HUDEP-2 (cell line): Measurements from ENCODE around the gene SIAH3.

Experiments used
- DNase-seq, 76 experiments: peaks; one replicate each; lab custom pipeline; 2025; ENCODE audit not compliant: unreplicated experiment in 76 of 76; lab: John Stamatoyannopoulos, UW

SIAH3 gene

GRCh38 chr13:45863709-45864590 lies 12.4 kb upstream of the SIAH3 start:
- DNase-seq = no peak

GRCh38 chr13:45861322-45861721 lies 9.8 kb upstream of the SIAH3 start:
- DNase-seq = no peak

- no peak for DNase-seq
Observed at GRCh38 chr13:45860240-45860639, 8.7 kb upstream of the SIAH3 start.

DNA sequence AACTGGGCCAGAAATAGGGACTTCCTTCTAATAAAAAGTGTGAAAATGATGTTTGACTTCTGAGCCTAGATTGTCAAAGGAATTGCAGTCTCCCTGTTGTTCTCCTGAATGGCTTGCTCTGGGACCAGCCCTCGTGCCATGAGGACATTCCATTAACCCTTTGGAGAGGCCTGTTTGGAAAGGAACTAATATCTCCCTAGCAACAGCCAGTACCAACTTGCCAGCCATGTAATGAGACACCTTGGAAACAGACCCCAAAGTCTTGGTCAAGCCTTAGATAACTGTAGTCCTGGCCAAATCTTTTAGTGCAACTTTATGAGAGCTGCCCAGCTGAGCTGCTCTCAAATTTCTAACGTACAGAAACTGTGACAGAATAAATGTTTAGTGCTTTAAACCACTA lies 8.2 kb upstream of the SIAH3 start:
- DNase-seq = no peak

GRCh38 chr13:45852494-45852893 lies 941 bp upstream of the SIAH3 start:
- no peak for DNase-seq

- no peak for DNase-seq
Observed at GRCh38 chr13:45851956-45852355, 403 bp upstream of the SIAH3 start.

GRCh38 chr13:45850027-45850613 lies 1.4 kb downstream of the SIAH3 start:
- no peak for DNase-seq

- no peak for DNase-seq
Observed at GRCh38 chr13:45849408-45849807, 2.1 kb downstream of the SIAH3 start.

DNA sequence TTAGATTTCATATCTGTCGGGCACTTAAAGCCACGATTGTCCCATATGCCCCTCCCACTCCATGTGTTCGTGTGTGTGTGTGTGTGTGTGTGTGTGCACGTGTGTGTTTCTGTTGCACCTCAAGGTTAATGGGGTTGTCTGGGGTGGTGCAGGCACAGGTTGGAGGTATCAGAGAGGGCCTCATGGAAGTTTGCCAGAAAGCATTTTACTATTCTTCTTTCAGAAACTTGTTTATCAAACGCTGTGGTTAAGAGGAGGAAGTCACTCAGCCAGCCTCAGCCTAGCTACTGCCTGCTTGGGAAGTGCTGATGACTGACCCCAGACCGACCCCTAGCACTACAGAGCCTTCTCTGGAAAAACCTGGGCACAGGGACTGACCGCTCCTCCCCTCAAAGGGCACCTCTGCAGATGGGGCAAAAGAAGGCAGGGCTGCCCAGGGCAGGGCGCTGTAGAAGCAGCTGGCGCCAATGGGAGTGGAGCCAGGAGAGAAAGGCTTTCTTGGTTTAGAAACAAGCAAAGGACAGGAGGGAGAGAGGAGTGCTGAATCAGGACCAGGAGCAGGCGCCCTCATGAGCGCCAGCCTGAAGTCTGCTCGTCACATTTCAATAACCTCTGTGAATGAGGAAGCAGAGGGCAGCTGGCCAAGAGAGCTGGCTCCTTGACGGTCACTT lies 3.9 kb downstream of the SIAH3 start:
- DNase-seq = peak in 2 of 76 experiments; percentile 3 to 10

- no peak for DNase-seq
Observed at GRCh38 chr13:45846681-45847080, 4.9 kb downstream of the SIAH3 start.

- DNase-seq = no peak
Observed at GRCh38 chr13:45838171-45838745, 13.3 kb downstream of the SIAH3 start.

DNA sequence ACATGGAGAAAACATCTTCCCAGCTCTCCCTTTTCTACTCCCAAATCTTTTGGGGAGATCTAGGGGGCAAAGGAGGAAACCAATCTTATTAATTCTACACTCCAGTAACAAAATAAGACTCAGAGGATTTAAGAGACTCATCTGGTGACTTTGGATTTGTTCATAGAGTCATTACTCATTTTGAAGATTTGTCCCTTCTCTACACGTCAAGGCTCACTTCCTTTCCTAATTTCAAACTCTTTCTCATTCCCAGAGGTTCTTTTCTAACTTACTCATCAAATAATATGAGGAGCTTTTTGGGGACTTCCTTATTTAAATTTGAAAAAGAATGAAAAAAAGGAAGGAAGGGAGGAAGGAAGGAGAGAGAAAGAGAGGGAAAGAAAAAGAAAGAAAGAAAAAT lies 14.4 kb downstream of the SIAH3 start:
- no peak for DNase-seq

DNA sequence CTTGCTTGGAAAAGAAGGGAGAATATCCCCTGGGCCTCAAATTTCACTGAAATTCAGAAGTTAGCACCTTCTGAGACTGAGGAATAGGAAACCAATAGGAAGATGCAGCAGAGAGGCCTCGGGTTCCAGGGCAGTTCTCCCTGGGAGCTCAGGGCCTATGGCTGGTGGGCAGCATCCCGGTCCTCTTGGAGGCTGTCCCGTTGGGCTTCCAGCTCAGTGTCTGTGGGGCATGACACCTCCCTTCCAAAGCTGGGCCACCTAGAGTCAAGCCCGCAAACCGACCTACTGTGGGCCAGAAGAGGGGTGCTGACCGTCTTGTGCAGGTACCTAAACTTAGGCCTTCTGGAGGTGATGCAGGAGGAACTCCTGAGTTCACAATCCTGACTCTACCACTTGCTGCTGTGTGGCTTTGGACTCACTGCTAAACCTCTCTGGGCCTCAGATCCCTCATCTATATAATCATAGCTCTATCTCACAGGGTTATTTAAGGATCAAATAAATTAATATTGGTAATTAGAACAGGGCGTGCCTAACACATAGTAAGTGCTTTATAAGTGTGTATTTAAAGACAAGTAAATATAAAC lies 17.1 kb downstream of the SIAH3 start:
- DNase-seq = no peak

- no peak for DNase-seq
Observed at GRCh38 chr13:45833663-45834375, 17.7 kb downstream of the SIAH3 start.

DNA sequence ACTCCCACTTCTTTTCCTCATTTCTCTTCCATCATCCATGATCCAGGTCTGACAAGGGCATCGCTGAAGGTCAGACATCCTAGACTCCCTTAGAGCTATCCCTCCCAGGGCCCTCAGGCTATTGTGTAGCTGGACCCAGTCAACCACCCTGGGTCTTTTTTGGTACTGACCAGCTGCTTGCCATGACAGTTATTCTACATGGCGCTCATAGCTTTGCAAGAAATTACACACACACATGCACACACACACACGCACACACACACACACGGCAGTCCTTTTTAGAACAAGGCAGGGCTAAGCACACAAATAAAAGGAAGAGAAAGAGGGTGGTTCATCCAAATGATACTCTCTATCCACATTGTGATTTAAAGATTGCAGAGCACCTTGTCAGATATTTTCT lies 18.3 kb downstream of the SIAH3 start:
- DNase-seq = no peak

GRCh38 chr13:45831851-45832250 lies 19.7 kb downstream of the SIAH3 start:
- no peak for DNase-seq

DNA sequence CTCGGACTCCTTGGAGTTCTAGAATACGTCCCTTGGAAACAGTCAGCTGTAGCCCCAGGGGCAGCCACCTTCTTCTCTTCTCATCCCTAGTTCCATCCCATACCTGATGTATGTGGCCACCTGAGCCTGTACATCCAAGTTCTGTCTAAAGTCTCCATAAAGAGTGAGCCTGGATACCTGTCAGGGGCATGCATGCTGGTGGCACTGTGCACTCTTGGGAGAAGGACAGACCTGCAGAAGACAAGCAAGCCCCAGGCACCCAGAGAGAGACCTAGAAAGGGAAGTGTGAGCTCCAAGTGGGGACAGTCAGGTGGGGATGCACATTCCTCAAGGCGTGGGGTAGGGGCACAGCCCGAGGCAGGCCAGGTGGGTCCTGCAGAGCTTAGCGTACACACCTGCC lies 21.4 kb downstream of the SIAH3 start:
- DNase-seq = no peak

DNA sequence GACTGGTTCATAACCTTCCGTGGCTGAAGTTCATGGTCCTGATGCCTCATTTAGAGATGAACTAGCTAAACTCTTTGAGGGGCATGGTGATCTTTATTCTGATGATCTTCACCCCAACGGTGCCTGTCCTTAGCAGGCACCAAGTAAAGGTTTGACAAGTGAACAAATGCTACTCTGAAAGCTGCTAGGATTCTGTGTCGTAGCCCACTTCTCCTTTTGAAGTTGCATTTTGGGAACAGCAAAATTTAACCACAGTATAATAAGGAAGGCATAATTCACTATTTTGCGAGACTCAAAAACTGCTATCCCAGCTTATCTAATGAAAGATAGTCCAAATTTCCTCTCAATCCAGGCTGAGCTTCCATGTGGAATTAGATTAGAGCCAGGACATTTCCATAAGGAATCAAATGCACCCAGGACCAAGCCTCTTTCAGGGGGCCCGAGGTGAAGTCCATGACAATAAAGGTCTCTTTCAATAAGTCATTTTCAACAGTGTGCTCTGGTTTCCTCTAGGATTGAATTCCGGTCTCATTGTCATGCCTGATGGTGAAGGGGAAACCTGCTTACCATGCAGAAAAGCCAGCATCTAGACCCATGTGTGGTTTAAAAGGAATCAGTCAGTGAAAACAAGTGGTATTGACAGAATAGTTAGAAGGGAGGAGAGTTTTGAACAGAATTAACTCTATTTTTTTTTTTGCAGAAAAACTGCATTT lies 23.1 kb downstream of the SIAH3 start:
- no peak for DNase-seq

- DNase-seq = no peak
Observed at GRCh38 chr13:45827318-45827717, 24.2 kb downstream of the SIAH3 start.

DNA sequence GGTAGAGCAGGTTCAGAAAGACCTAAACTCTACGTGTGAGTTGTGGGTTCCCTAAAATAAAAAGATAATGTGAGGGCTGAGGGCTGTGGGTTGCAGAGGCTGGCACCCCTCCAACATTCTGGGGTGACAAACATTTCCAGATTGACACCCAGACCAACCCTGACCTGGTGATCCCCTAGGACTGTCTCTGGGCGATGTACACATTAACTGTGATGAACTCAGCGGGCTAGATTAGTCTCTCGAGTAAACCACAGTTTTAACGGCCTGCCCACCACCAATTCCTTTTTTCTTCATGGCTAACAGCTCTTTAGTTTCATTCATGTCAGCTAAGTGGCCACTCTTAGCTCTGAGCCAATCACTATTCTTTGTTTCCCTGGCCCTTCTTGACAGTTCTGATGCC lies 24.8 kb downstream of the SIAH3 start:
- DNase-seq = no peak
